Vagina (tissue), 2 donors: Measurements from ENCODE around the gene FHIT. TPM values are rescaled to one million over a fixed set of nuclear protein-coding genes. Genes with fewer than 3 reads are reported as not detected.

Experiments used
- DNase-seq, 2 donors: peaks; one replicate each; pipeline ENCODE4 v3.0.0-alpha.2; 2017; ENCODE audit errors: extremely low spot score in 2 of 2
- H3K27ac ChIP-seq: fragments of 200-600 bp; sonication (generic); one replicate; pipeline ENCODE4 v1.5.1; 2019
- H3K27me3 ChIP-seq: fragments of 200-600 bp; sonication (generic); one replicate; pipeline ENCODE4 v1.5.1; 2019
- H3K36me3 ChIP-seq, 2 donors: fragments of 200-600 bp; sonication (generic); one replicate each; pipeline ENCODE4 v1.5.1; 2017 to 2019
- H3K4me1 ChIP-seq: fragments of 200-600 bp; sonication (generic); one replicate; pipeline ENCODE4 v1.5.1; 2019
- H3K4me3 ChIP-seq, 2 donors: fragments of 200-600 bp; sonication (generic); 1 replicate in 1 of 2; 2 replicates in 1 of 2; pipeline ENCODE4 v1.5.1; 2016 to 2019
- H3K9me3 ChIP-seq: fragments of 200-600 bp; sonication (generic); one replicate; pipeline ENCODE4 v1.5.1; 2019
- CTCF ChIP-seq, 3 experiments: fragments of 450-650 bp in 2 of 3; fragments of 200-600 bp in 1 of 3; sonication (generic) in 1 of 3; IDR thresholded peaks; one replicate each; pipeline ENCODE4 v1.5.1; 2017 to 2019; ENCODE audit warnings: antibody characterized with exemption in 3 of 3, mild to moderate bottlenecking in 2 of 3, moderate library complexity in 2 of 3
- POLR2A ChIP-seq, 2 donors: fragments of 450-650 bp; IDR thresholded peaks; one replicate each; pipeline ENCODE4 v1.6.1; 2017; ENCODE audit warnings: antibody characterized with exemption in 2 of 2, mild to moderate bottlenecking in 2 of 2, moderate library complexity in 2 of 2
- POLR2AphosphoS5 ChIP-seq, 2 donors: sonication (generic); formaldehyde crosslinking; IDR thresholded peaks; one replicate each; pipeline ENCODE4 v1.9.0; 2017; ENCODE audit warnings: antibody characterized with exemption in 2 of 2, mild to moderate bottlenecking in 2 of 2, low read depth in 1 of 2; ENCODE audit not compliant: insufficient read depth in 1 of 2
- intact Hi-C: fragments of 100-400 bp; cut with DNase I; formaldehyde crosslinking; loops from one replicate; pipeline ENCODE4 v1.15.1; 2023
- total RNA-seq: library from RNA; depleted of rRNA; stranded (reverse); fragments of >200 nt; gene quantifications from one replicate; pipeline ENCODE4 v1.2.3, GENCODE V29; 2016

The FHIT gene
- total RNA-seq, 1 donor from 2014 or later = 7.9 TPM

- no peak overlapping the region for H3K4me3 ChIP-seq
Observed at GRCh38 chr3:60698117-60698516, 553.1 kb downstream of the FHIT start.

GRCh38 chr3:60697132-60697531, 554.1 kb downstream of the FHIT start:
- no peak overlapping the region for H3K4me3 ChIP-seq
- H3K9me3 ChIP-seq = no peaks in the 10 kb centered on the region
- DNase-seq = no peak
- intact Hi-C loops = loop anchor here (10.0 kb wide), 1 partner anchor 442 kb away; no protein-coding TSS in a partner anchor
- TF ChIP-seq CTCF (IDR thresholded peaks at IDR 0.05) (no peak), POLR2A (IDR thresholded peaks at IDR 0.05) (no peak)
- H3K4me1 ChIP-seq = no peaks in the 10 kb centered on the region
- no peaks in the 10 kb centered on the region for H3K36me3 ChIP-seq
- H3K27ac ChIP-seq = no peak overlapping the region
- H3K27me3 ChIP-seq = no peaks in the 10 kb centered on the region

More at GRCh38 chr3:60698117-60698516, 553.1 kb downstream of the FHIT start:
- no peak for DNase-seq
- TF ChIP-seq POLR2AphosphoS5 (IDR thresholded peaks at IDR 0.05; ENCODE audit: insufficient read depth in 1 of 2, low read depth in 1 of 2) = no peak
- TF ChIP-seq CTCF (IDR thresholded peaks at IDR 0.05) = no peak
- TF ChIP-seq POLR2A (IDR thresholded peaks at IDR 0.05) = no peak
- Histone ChIP-seq H3K9me3 (no peaks in the 10 kb centered on the region), H3K36me3 (no peaks in the 10 kb centered on the region), H3K4me1 (no peaks in the 10 kb centered on the region), H3K27ac (no peak overlapping the region), H3K27me3 (no peaks in the 10 kb centered on the region)
- intact Hi-C loops = loop anchor here (10.0 kb wide), 1 partner anchor 443 kb away; no protein-coding TSS in a partner anchor

DNA sequence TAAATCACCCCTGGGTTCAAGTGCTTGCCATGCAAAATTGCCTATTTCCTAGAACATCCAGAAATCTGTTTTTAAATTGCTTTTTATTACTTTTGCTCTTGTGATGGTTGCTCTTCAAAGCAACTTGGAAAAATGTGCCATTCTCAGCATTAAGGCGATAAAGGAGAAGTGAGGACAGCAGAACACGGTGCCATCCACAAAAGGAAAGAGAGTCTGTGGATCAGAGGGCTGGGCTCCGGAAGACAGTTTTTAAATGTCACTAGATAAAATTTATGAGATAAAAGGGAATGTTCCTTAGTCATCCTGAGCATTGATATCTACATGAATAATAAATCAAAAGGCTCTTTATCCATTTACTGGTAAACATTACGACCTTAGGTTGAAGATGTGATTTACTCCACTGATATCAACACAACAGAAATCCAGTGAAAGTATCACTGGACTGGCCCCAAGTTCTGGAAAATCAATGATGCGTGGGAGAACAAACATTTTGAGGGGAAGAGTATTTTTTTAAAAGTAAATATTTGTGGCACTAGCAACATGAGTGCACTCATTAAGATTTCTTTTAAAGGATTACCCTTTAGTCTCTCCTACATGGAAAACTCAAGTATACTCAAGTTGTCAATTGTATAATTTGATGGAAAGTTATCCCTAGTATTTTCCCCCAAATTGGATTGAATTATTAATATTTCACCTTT, 554.7 kb downstream of the FHIT start:
- TF ChIP-seq POLR2A (IDR thresholded peaks at IDR 0.05) (no peak), CTCF (IDR thresholded peaks at IDR 0.05) (no peak), POLR2AphosphoS5 (IDR thresholded peaks at IDR 0.05; ENCODE audit: insufficient read depth in 1 of 2, low read depth in 1 of 2) (no peak)
- Histone ChIP-seq H3K27me3 (no peaks in the 10 kb centered on the region), H3K4me3 (no peak overlapping the region), H3K27ac (no peak overlapping the region), H3K4me1 (no peaks in the 10 kb centered on the region), H3K36me3 (no peaks in the 10 kb centered on the region), H3K9me3 (no peaks in the 10 kb centered on the region)
- DNase-seq = no peak
- intact Hi-C loops = loop anchor here (10.0 kb wide), 1 partner anchor 442 kb away; no protein-coding TSS in a partner anchor

- H3K4me1 ChIP-seq = no peaks in the 10 kb centered on the region
- no peak for DNase-seq
- TF ChIP-seq POLR2AphosphoS5 (IDR thresholded peaks at IDR 0.05; ENCODE audit: insufficient read depth in 1 of 2, low read depth in 1 of 2) (no peak), POLR2A (IDR thresholded peaks at IDR 0.05) (no peak), CTCF (IDR thresholded peaks at IDR 0.05) (no peak)
- H3K27me3 ChIP-seq = no peaks in the 10 kb centered on the region
- intact Hi-C loops = no loop called here
- H3K9me3 ChIP-seq = no peaks in the 10 kb centered on the region
- H3K27ac ChIP-seq = no peak overlapping the region
- no peaks in the 10 kb centered on the region for H3K36me3 ChIP-seq
- no peak overlapping the region for H3K4me3 ChIP-seq
Observed at GRCh38 chr3:60675424-60675823, 575.8 kb downstream of the FHIT start.

- Histone ChIP-seq H3K4me3 (no peak overlapping the region), H3K27ac (no peak overlapping the region), H3K36me3 (no peaks in the 10 kb centered on the region), H3K9me3 (no peaks in the 10 kb centered on the region), H3K27me3 (no peaks in the 10 kb centered on the region), H3K4me1 (no peaks in the 10 kb centered on the region)
- DNase-seq = no peak
- intact Hi-C loops = no loop called here
- TF ChIP-seq CTCF (IDR thresholded peaks at IDR 0.05) = no peak
- TF ChIP-seq POLR2AphosphoS5 (IDR thresholded peaks at IDR 0.05; ENCODE audit: insufficient read depth in 1 of 2, low read depth in 1 of 2) = no peak
- no peak for TF ChIP-seq POLR2A (IDR thresholded peaks at IDR 0.05)
Observed at GRCh38 chr3:60674870-60675269, 576.4 kb downstream of the FHIT start.
